Nephron (organoid): ENCODE measurements around the gene YIPF1.

Experiments
- H3K27ac Mint-ChIP-seq, 3 experiments: 2 replicates each; pipeline ENCODE4 v1.8.0; 2020; ENCODE audit warnings: mixed read lengths in 3 of 3, mild to moderate bottlenecking in 2 of 3, moderate library complexity in 1 of 3
- H3K27me3 Mint-ChIP-seq: 2 replicates; pipeline ENCODE4 v1.8.0; 2021; ENCODE audit warnings: low read depth, mild to moderate bottlenecking, moderate library complexity, mixed read lengths
- H3K36me3 Mint-ChIP-seq: 2 replicates; pipeline ENCODE4 v1.8.0; 2020; ENCODE audit warnings: low read depth, mixed read lengths
- H3K4me1 Mint-ChIP-seq: 2 replicates; pipeline ENCODE4 v1.8.0; 2020; ENCODE audit warnings: mixed read lengths
- H3K4me3 Mint-ChIP-seq, 3 experiments: 2 replicates each; pipeline ENCODE4 v1.8.0; 2020; ENCODE audit warnings: mild to moderate bottlenecking in 3 of 3, mixed read lengths in 3 of 3, moderate library complexity in 2 of 3
- H3K9me3 Mint-ChIP-seq: 2 replicates; pipeline ENCODE4 v1.8.0; 2020; ENCODE audit warnings: mixed read lengths
- CTCF ChIP-seq, 3 experiments: fragments of 200-600 bp; sonication (generic); IDR thresholded peaks; one replicate each; pipeline ENCODE4 v1.5.0; 2021; ENCODE audit warnings: antibody characterized with exemption in 3 of 3; ENCODE audit not compliant: unreplicated experiment in 3 of 3

The YIPF1 gene

GRCh38 chr1:53807916-53808315 lies 81.7 kb downstream of the YIPF1 start:
- H3K4me3 Mint-ChIP-seq = no peak overlapping the region
- H3K27ac Mint-ChIP-seq = no peak overlapping the region
- no peak for TF ChIP-seq CTCF (IDR thresholded peaks at IDR 0.05; ENCODE audit: unreplicated experiment in 3 of 3)
- H3K9me3 Mint-ChIP-seq = peaks cover 13% of the 10 kb centered on the region
- H3K36me3 Mint-ChIP-seq = peaks cover 64% of the 10 kb centered on the region
- no peaks in the 10 kb centered on the region for H3K4me1 Mint-ChIP-seq
- no peaks in the 10 kb centered on the region for H3K27me3 Mint-ChIP-seq

- no peak overlapping the region for H3K4me3 Mint-ChIP-seq
- H3K36me3 Mint-ChIP-seq = peaks cover 49% of the 10 kb centered on the region
- TF ChIP-seq CTCF (IDR thresholded peaks at IDR 0.05; ENCODE audit: unreplicated experiment in 3 of 3) = no peak
- H3K27me3 Mint-ChIP-seq = no peaks in the 10 kb centered on the region
- no peaks in the 10 kb centered on the region for H3K4me1 Mint-ChIP-seq
- no peaks in the 10 kb centered on the region for H3K9me3 Mint-ChIP-seq
- H3K27ac Mint-ChIP-seq = no peak overlapping the region
Observed at GRCh38 chr1:53804791-53805505, 84.6 kb downstream of the YIPF1 start.

- no peak for TF ChIP-seq CTCF (IDR thresholded peaks at IDR 0.05; ENCODE audit: unreplicated experiment in 3 of 3)
- H3K36me3 Mint-ChIP-seq = peaks cover 48% of the 10 kb centered on the region
- no peaks in the 10 kb centered on the region for H3K4me1 Mint-ChIP-seq
- H3K4me3 Mint-ChIP-seq = no peak overlapping the region
- H3K9me3 Mint-ChIP-seq = no peaks in the 10 kb centered on the region
- H3K27ac Mint-ChIP-seq = no peak overlapping the region
- no peaks in the 10 kb centered on the region for H3K27me3 Mint-ChIP-seq
Observed at GRCh38 chr1:53804181-53804580, 85.4 kb downstream of the YIPF1 start.
